ENCODE measurements around the gene CELSR1. TPM values are rescaled to one million over a fixed set of nuclear protein-coding genes. Genes with fewer than 3 reads are reported as not detected.
A peak's percentile ranks its signal among the peaks of the same experiment; 100 is the strongest.

The CELSR1 gene
- total and polyA plus RNA-seq, 2 of the 13 experiments (the other 11 are each of a cell fraction or from before 2014, with no cell fraction given), result 0.78 to 1.8 TPM

DNA sequence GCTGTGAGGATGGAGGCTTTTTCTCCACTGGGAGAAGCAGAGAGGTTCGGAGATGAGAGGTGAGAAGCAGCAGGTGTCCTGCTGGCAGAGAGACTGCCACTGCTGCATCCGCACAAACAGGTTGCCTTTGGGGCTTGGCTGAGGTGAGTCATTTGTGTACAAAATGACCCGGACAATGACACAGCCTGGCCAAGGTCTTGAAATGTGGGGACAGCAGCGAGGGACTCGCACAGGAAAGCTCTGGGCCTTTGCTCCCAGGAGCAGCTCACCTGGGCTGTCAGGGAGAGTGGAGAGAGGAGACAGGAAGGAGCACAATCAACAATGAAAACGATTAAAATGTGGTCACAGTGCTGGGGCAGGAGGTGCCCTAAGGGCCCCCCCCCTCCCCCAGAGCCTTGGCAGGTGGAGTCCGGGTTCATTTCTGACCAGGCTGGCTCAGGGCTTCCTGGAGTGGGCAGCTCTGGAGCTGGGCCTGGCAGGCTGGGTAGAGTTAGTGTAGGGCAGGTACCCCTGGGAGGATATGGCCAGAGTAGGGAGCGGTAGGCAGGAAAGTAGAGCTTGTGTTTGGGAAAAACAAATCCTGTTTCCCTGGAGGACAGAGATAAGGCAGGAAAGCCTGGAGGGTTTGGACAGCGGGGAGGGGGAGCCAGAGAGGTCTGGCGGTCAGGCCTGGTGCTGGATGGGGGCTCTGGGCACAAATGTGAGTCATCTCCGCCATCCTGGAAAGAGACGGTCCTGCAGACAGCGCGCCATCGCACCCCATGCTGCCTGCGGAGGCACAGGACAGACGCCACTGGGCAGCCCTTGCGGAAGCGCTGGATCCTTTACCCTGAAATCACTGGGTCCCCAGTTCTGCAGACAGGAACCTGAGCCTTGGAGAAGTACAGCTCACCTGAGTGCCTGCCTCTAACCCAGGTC, 37.8 kb upstream of the CELSR1 start (continued):
- TF ChIP-seq, protein P1, sequence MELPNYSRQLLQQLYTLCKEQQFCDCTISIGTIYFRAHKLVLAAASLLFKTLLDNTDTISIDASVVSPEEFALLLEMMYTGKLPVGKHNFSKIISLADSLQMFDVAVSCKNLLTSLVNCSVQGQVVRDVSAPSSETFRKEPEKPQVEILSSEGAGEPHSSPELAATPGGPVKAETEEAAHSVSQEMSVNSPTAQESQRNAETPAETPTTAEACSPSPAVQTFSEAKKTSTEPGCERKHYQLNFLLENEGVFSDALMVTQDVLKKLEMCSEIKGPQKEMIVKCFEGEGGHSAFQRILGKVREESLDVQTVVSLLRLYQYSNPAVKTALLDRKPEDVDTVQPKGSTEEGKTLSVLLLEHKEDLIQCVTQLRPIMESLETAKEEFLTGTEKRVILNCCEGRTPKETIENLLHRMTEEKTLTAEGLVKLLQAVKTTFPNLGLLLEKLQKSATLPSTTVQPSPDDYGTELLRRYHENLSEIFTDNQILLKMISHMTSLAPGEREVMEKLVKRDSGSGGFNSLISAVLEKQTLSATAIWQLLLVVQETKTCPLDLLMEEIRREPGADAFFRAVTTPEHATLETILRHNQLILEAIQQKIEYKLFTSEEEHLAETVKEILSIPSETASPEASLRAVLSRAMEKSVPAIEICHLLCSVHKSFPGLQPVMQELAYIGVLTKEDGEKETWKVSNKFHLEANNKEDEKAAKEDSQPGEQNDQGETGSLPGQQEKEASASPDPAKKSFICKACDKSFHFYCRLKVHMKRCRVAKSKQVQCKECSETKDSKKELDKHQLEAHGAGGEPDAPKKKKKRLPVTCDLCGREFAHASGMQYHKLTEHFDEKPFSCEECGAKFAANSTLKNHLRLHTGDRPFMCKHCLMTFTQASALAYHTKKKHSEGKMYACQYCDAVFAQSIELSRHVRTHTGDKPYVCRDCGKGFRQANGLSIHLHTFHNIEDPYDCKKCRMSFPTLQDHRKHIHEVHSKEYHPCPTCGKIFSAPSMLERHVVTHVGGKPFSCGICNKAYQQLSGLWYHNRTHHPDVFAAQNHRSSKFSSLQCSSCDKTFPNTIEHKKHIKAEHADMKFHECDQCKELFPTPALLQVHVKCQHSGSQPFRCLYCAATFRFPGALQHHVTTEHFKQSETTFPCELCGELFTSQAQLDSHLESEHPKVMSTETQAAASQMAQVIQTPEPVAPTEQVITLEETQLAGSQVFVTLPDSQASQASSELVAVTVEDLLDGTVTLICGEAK (IDR thresholded peaks at IDR 0.05), result no peak
- TF ChIP-seq, protein P1 (CRISPR knock-in tag; IDR thresholded peaks at IDR 0.05), result no peak; the same call in 1 of the 2 replicates
- TF ChIP-seq ZBTB20 (CRISPR knock-in tag; IDR thresholded peaks at IDR 0.05; ENCODE audit: borderline replicate concordance, low read depth), result no peak; the same call in 1 of the 2 replicates
- peak; percentile 89 for TF ChIP-seq FOXA3 (CRISPR knock-in tag; IDR thresholded peaks at IDR 0.05)
- TF ChIP-seq DPF2 (CRISPR knock-in tag; IDR thresholded peaks at IDR 0.05; ENCODE audit: borderline replicate concordance, low read depth), result peak; percentile 74; the same call in 1 of the 2 replicates
- TF ChIP-seq, protein P2, sequence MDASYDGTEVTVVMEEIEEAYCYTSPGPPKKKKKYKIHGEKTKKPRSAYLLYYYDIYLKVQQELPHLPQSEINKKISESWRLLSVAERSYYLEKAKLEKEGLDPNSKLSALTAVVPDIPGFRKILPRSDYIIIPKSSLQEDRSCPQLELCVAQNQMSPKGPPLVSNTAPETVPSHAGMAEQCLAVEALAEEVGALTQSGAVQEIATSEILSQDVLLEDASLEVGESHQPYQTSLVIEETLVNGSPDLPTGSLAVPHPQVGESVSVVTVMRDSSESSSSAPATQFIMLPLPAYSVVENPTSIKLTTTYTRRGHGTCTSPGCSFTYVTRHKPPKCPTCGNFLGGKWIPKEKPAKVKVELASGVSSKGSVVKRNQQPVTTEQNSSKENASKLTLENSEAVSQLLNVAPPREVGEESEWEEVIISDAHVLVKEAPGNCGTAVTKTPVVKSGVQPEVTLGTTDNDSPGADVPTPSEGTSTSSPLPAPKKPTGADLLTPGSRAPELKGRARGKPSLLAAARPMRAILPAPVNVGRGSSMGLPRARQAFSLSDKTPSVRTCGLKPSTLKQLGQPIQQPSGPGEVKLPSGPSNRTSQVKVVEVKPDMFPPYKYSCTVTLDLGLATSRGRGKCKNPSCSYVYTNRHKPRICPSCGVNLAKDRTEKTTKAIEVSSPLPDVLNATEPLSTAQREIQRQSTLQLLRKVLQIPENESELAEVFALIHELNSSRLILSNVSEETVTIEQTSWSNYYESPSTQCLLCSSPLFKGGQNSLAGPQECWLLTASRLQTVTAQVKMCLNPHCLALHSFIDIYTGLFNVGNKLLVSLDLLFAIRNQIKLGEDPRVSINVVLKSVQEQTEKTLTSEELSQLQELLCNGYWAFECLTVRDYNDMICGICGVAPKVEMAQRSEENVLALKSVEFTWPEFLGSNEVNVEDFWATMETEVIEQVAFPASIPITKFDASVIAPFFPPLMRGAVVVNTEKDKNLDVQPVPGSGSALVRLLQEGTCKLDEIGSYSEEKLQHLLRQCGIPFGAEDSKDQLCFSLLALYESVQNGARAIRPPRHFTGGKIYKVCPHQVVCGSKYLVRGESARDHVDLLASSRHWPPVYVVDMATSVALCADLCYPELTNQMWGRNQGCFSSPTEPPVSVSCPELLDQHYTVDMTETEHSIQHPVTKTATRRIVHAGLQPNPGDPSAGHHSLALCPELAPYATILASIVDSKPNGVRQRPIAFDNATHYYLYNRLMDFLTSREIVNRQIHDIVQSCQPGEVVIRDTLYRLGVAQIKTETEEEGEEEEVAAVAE (CRISPR knock-in tag; IDR thresholded peaks at IDR 0.05; ENCODE audit: borderline replicate concordance), result no peak
- TF ChIP-seq RCOR2 (CRISPR knock-in tag; IDR thresholded peaks at IDR 0.05), result no peak
- no peak for TF ChIP-seq ZNF564 (CRISPR knock-in tag; IDR thresholded peaks at IDR 0.05)
- TF ChIP-seq, protein P3, sequence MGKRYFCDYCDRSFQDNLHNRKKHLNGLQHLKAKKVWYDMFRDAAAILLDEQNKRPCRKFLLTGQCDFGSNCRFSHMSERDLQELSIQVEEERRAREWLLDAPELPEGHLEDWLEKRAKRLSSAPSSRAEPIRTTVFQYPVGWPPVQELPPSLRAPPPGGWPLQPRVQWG (CRISPR knock-in tag; IDR thresholded peaks at IDR 0.05; ENCODE audit: borderline replicate concordance, low read depth), result no peak
- TF ChIP-seq ZNF468 (CRISPR knock-in tag; IDR thresholded peaks at IDR 0.05), result 0 out of 2 replicates have a peak, but pooled peaks have one; percentile 54
- TF ChIP-seq, protein P4, sequence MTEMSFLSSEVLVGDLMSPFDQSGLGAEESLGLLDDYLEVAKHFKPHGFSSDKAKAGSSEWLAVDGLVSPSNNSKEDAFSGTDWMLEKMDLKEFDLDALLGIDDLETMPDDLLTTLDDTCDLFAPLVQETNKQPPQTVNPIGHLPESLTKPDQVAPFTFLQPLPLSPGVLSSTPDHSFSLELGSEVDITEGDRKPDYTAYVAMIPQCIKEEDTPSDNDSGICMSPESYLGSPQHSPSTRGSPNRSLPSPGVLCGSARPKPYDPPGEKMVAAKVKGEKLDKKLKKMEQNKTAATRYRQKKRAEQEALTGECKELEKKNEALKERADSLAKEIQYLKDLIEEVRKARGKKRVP (CRISPR knock-in tag; IDR thresholded peaks at IDR 0.05), result no peak
- TF ChIP-seq NFKB2 (CRISPR knock-in tag; IDR thresholded peaks at IDR 0.05; ENCODE audit: borderline replicate concordance), result no peak
